NB4 (cell line): Measurements from ENCODE around the gene ELOVL3.

Source experiments
- CTCF ChIP-seq: IDR thresholded peaks from one replicate; pipeline ENCODE4 v1.5.1; 2012; ENCODE audit warnings: low read depth, low read length
- MAX ChIP-seq: IDR thresholded peaks from 2 replicates; pipeline ENCODE4 v1.6.1; 2011; ENCODE audit warnings: low read depth, low read length
- MYC ChIP-seq: IDR thresholded peaks from 2 replicates; pipeline ENCODE4 v1.6.1; 2011; ENCODE audit warnings: low read depth, low read length
- POLR2A ChIP-seq: IDR thresholded peaks from 2 replicates; pipeline ENCODE4 v1.6.1; 2011; ENCODE audit warnings: mild to moderate bottlenecking; ENCODE audit not compliant: insufficient read length; ENCODE audit errors: extremely low read depth

- TF ChIP-seq CTCF (no peak), POLR2A (no peak), MAX (no peak), MYC (no peak)
Observed at GRCh38 chr10:102245932-102246251, 19.8 kb downstream of the ELOVL3 start.
